GM18517 (cell line): ENCODE measurements around the gene OPRD1.
"Not testable (repeated sequence)": the region's sequence is repeated elsewhere in the genome, so short reads cannot be mapped to it uniquely, and the experiment has no call there.

Experiments used
- ATAC-seq: cut with Tn5 transposase; IDR thresholded peaks from one replicate; pipeline ENCODE4 v1.9.1; 2021; ENCODE audit warnings: mild to moderate bottlenecking, moderate library complexity; ENCODE audit not compliant: unreplicated experiment

Gene OPRD1

GRCh38 chr1:28840928-28841544 lies 29.1 kb downstream of the OPRD1 start:
- ATAC-seq: no peak

GRCh38 chr1:28845786-28846543 lies 34.0 kb downstream of the OPRD1 start:
- ATAC-seq: no peak

GRCh38 chr1:28847207-28847606 lies 35.2 kb downstream of the OPRD1 start:
- ATAC-seq: not testable (repeated sequence)

GRCh38 chr1:28848416-28848815 lies 36.4 kb downstream of the OPRD1 start:
- ATAC-seq: no peak

- no peak for ATAC-seq
Measured at GRCh38 chr1:28853093-28853742, 41.2 kb downstream of the OPRD1 start.

- not testable (repeated sequence) for ATAC-seq
Measured at GRCh38 chr1:28854406-28854805, 42.4 kb downstream of the OPRD1 start.

- ATAC-seq: no peak
Measured at GRCh38 chr1:28855046-28855445, 43.1 kb downstream of the OPRD1 start.

- ATAC-seq: no peak
Measured at GRCh38 chr1:28855469-28855951, 43.5 kb downstream of the OPRD1 start.

- ATAC-seq: no peak
Measured at GRCh38 chr1:28855969-28856368, 44.0 kb downstream of the OPRD1 start.

- ATAC-seq: no peak
Measured at GRCh38 chr1:28860332-28861073, 48.5 kb downstream of the OPRD1 start.

GRCh38 chr1:28862571-28863403 lies 50.8 kb downstream of the OPRD1 start:
- ATAC-seq: no peak

GRCh38 chr1:28864695-28865094 lies 52.7 kb downstream of the OPRD1 start:
- no peak for ATAC-seq

GRCh38 chr1:28865997-28866650 lies 54.2 kb downstream of the OPRD1 start:
- no peak for ATAC-seq

- ATAC-seq: no peak
Measured at GRCh38 chr1:28867850-28868249, 55.9 kb downstream of the OPRD1 start.

GRCh38 chr1:28869952-28870351 lies 58.0 kb downstream of the OPRD1 start:
- ATAC-seq: no peak

- no peak for ATAC-seq
Measured at GRCh38 chr1:28871631-28872401, 59.8 kb downstream of the OPRD1 start.

- not testable (repeated sequence) for ATAC-seq
Measured at GRCh38 chr1:28875134-28875533, 63.2 kb downstream of the OPRD1 start.

GRCh38 chr1:28877132-28877781 lies 65.3 kb downstream of the OPRD1 start:
- ATAC-seq: no peak

- no peak for ATAC-seq
Measured at GRCh38 chr1:28878796-28879195, 66.8 kb downstream of the OPRD1 start.
